SK-N-DZ (cell line): ENCODE results near the gene PMM2.
A peak's percentile ranks its signal among the peaks of the same experiment; 100 is the strongest.
"Not testable (repeated sequence)": the region's sequence is repeated elsewhere in the genome, so short reads cannot be mapped to it uniquely, and the experiment has no call there.

Experiments used
- DNase-seq: peaks from one replicate; pipeline ENCODE4 v3.0.0-alpha.2; 2015; ENCODE audit warnings: low spot score

PMM2 gene

GRCh38 chr16:8866884-8867215, 69.2 kb downstream of the PMM2 start:
- DNase-seq, result no peak

GRCh38 chr16:8867216-8867931, 69.7 kb downstream of the PMM2 start:
- no peak for DNase-seq

GRCh38 chr16:8867932-8868415, 70.3 kb downstream of the PMM2 start:
- DNase-seq, result no peak

GRCh38 chr16:8868416-8869211, 71.0 kb downstream of the PMM2 start, which contains the start of gene CARHSP1:
CARHSP1 (minus strand) TSS chr16:8869006; CDS start chr16:8859328, 9,678 bp downstream.
- DNase-seq, result peak; percentile 92

- peak; percentile 55 for DNase-seq
Measured at GRCh38 chr16:8869212-8869987, 71.8 kb downstream of the PMM2 start.

GRCh38 chr16:8869988-8870241, 72.3 kb downstream of the PMM2 start:
- not testable (repeated sequence) for DNase-seq

- DNase-seq, result no peak
Measured at GRCh38 chr16:8872071-8872470, 74.4 kb downstream of the PMM2 start.

GRCh38 chr16:8872967-8873865, 75.6 kb downstream of the PMM2 start:
- no peak for DNase-seq

- DNase-seq, result not testable (repeated sequence)
Measured at GRCh38 chr16:8873866-8874195, 76.2 kb downstream of the PMM2 start.

- DNase-seq, result no peak
Measured at GRCh38 chr16:8874388-8874787, 76.7 kb downstream of the PMM2 start.

- not testable (repeated sequence) for DNase-seq
Measured at GRCh38 chr16:8875317-8875716, 77.7 kb downstream of the PMM2 start.

GRCh38 chr16:8877894-8878522, 80.4 kb downstream of the PMM2 start:
- DNase-seq, result no peak

- DNase-seq, result no peak
Measured at GRCh38 chr16:8878523-8878911, 80.9 kb downstream of the PMM2 start.

- no peak for DNase-seq
Measured at GRCh38 chr16:8880839-8881510, 83.3 kb downstream of the PMM2 start.

- DNase-seq, result no peak
Measured at GRCh38 chr16:8882041-8882617, 84.5 kb downstream of the PMM2 start, which contains the start of gene LITAFD. LITAFD (plus strand) TSS chr16:8882351; CDS start chr16:8884356, 2,005 bp downstream.

GRCh38 chr16:8882725-8883377, 85.2 kb downstream of the PMM2 start:
- no peak for DNase-seq

GRCh38 chr16:8885674-8886592, 88.3 kb downstream of the PMM2 start:
- peak; percentile 52 for DNase-seq
